GM19043 (cell line): ENCODE results near the gene RAPGEF6.

Experiments
- ATAC-seq: cut with Tn5 transposase; IDR thresholded peaks from one replicate; pipeline ENCODE4 v1.9.1; 2021; ENCODE audit warnings: low read depth; ENCODE audit not compliant: unreplicated experiment

RAPGEF6 gene

DNA sequence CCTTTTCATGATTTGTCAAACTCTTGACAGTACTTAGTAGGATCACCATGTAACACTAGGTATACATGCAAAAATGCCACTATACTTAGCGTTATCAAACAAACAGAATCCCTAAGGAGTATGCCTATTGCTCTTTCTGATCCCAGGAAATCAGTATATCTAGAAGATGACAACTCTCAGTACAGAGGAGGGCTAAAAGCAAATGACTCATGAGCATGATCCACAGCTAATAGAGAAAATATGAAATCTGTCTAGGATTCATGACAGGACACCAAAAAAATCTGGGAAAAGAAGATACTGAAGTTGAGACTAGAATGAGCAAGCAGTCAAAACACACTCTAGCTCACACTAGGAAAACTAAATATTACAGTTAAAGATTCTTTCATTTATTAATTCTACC is 89.2 kb downstream of the RAPGEF6 start:
- no peak for ATAC-seq

DNA sequence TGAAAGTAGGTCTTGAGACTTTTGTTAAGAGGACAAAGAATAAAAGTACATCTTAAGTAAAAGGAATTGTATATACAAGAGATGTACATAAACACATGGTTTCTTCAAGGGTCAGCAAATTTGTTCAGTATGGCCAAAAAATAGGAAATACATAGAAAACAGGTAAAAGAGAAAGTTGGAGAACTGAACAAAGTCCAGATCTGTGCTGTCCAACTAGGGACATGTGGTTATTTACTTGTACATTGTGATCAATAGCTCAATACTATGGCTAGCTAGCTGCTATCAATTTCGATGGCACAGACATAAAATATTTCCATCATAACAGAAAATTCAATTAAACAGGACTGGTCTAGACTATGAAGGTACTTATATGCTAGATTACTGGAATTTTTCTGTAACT is 92.3 kb downstream of the RAPGEF6 start:
- ATAC-seq: no peak

DNA sequence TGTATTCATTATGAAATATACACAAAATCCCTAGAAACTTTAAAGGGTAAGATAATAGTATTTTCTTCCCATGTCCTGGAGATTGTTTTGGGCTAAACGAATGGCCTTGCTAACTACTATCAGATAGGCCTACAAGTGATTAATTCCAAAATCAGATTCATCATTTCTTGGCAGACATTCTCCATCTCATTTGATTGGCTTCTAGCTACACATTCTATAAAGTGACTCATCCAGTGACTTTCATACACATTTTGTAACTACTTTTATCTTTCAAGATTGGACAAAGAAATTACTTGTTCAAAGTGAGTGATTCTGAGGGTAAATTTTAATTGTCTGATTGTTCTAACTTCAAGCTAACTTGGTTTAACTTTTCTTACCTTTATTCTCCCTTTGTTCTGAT is 93.3 kb downstream of the RAPGEF6 start:
- ATAC-seq: no peak

DNA sequence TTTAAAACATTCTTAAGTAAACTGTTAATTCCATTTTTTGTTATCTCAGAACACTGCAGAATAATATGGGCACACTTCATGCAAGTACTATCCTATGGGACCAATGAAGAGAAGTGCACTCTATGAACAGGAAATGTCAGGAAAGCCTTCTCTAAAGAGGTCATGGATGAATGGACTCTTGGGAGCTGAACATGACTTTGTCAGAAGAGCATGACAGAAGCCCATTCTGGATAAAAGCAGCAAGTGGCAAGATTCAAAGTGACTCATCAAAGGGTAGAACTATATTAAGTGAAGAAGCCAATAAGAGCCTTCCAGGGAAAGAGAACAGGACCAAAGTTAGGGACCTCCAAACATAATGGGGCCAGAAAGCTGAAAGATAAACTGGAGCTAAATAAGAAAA is 94.0 kb downstream of the RAPGEF6 start:
- ATAC-seq: no peak

- no peak for ATAC-seq
These were observed 95.8 kb downstream of the RAPGEF6 start for GRCh38 chr5:131539251-131539650.

DNA sequence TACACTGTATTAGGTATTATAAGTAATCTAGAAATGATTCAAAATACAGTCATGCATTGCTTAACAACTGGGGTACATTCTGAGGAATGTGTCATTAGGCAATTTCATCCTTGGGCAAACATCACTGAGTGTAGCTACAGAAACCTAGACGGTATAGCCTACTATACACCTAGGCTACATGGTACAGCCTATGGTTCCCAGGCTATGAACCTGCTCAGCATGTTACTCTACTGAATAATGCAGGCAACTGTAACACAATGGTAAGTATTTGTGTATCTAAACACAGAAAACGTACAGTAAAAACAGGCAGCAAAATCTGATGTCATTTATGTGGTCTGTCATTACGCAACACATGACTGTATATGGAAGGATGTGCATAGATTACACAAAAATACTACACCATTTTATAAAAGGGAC is 96.8 kb downstream of the RAPGEF6 start:
- ATAC-seq: no peak

DNA sequence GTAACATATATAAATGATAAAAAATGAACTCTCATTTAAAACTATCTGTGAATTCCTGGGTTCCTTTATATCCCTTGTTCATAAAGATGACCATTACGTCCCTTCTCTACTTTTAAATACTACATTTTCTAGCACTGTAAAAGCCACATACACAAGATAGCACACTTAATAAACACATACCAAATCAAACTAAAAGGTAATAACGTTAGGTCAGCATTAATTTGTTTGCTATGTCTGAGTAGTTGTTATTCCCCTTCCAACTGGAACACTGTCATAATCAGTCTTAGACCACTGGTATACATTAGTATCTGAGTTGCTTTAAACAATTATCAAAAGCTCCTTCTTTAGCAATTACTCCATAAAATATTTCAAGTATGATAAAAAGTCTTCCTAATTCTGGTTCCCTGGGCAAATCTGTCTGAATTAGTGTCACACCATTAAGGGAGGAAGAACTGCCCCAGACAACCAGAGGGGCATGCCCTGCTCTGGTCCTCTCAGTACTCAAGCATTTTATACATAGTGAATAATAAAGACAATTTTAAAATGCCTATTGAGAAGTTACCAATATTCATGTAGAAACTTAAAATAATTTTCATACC is 98.1 kb downstream of the RAPGEF6 start:
- ATAC-seq: no peak

DNA sequence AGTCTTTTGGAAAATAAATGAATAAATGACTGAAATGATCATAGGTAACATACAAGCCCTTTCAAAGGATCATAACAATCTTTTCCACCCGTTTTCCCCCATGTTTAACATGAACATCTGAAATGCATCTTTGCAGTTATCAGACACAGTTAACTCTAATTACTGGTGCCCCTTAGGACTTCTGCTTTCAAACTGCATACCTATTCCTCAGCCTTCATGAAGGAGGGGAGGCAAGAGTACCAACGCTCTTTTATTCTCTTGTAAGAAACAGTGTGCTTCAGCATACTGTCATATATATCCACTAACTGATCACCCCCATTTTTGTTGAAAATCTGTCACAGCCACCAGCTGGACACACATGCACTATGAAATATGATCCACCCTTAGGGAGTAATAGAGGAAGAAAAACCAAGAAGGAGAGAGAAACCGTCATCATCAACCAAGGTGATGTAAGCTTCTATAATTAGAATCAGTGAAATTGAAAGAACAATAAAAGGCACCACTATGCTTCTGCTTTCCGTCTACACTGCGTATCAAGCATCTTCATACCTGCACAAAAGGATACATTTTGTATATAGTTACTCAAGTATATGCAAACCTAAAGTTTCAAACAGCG is 98.7 kb downstream of the RAPGEF6 start:
- peak; percentile 93 for ATAC-seq

DNA sequence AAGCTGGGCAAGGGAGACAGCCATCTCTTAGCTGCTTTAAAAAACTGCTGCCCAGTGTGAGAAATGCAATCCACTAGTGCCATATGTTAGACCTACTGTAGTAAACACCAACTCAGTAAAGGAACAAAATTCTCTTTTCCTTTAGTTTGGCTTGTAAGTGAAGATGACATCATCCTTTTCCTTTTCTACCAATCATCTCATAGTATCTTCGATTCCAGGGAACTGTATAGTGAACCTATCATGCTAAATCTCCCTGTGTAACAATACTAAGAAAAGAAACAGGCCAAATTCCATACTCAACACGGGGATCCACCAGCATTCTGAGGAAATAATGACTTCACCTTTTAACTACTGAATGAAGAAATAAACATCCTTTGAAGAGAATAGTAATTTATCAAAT is 100.1 kb downstream of the RAPGEF6 start:
- ATAC-seq: no peak

GRCh38 chr5:131533836-131534235 is 101.2 kb downstream of the RAPGEF6 start:
- ATAC-seq: no peak

GRCh38 chr5:131532031-131532640 is 102.9 kb downstream of the RAPGEF6 start:
- no peak for ATAC-seq

GRCh38 chr5:131530706-131531331 is 104.2 kb downstream of the RAPGEF6 start:
- ATAC-seq: no peak

DNA sequence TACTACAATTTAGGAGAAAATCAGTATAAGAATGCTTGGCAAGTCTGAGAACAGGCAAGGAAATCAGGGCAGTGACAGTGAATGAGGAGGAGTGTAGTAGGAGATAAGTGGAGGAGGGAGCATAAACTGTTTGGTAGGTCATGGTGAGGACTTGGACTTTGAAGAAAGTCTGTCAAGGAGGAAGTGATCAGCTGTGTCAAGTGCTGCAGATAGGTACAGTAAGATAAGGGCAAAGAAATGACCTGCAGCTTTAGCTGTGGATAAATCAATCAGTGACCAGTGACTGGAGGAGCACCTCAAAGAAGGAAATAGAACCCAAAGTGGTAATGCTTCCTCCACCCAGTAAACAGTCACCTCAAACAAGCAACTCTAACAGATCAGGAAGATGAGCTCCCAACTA is 106.3 kb downstream of the RAPGEF6 start:
- ATAC-seq: peak; percentile 44

DNA sequence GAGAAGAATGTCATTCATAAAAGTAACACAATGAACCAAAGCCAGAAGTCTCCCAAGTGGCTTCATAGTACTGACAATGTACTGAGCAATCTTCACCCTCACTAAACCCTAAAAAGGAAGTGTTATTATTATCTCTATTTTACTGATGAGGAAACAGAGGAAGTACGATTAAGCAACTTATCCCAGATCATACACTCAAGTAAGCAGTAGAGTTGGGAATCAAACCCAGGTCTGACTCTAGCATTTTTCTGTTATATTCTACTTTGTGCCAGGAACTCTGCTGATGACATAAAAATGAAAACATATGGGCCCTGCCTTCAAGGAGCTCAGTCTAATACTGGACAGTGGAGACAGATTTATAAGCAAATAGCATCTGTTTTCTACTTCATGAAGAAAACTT is 109.2 kb downstream of the RAPGEF6 start:
- no peak for ATAC-seq

GRCh38 chr5:131524431-131524830 is 110.6 kb downstream of the RAPGEF6 start:
- ATAC-seq: no peak

GRCh38 chr5:131523500-131524185 is 111.4 kb downstream of the RAPGEF6 start:
- ATAC-seq: no peak

GRCh38 chr5:131521252-131521651 is 113.8 kb downstream of the RAPGEF6 start:
- no peak for ATAC-seq

DNA sequence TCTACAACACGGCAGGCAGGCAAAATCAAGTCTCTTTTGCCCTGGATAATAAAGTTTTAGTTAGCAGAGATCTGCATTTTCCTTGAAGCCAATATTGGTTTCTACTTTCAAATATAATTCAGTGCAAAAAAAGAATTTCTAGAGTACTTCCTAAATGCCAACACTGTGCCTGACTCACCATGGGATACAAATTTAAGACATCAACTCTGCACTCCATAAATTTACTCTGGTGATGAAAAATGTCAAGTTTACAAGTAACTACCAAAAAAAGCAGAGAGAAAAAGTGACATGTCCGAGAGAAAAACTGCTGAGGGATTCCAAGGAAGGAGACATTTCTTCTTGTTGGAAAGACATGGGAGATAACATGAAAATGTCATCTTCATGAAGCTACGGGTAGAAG is 119.7 kb downstream of the RAPGEF6 start:
- no peak for ATAC-seq

GRCh38 chr5:131514316-131515283 is 120.4 kb downstream of the RAPGEF6 start:
- ATAC-seq: no peak

- ATAC-seq: no peak
These were observed 121.2 kb downstream of the RAPGEF6 start for GRCh38 chr5:131513780-131514179.
